ENCODE data around the gene BICRA. TPM values are rescaled to one million over a fixed set of nuclear protein-coding genes. Genes with fewer than 3 reads are reported as not detected.

The BICRA gene
- total RNA-seq, 4 donors from 2014 or later, result 8.4 to 35.2 (median 28.7) TPM

DNA sequence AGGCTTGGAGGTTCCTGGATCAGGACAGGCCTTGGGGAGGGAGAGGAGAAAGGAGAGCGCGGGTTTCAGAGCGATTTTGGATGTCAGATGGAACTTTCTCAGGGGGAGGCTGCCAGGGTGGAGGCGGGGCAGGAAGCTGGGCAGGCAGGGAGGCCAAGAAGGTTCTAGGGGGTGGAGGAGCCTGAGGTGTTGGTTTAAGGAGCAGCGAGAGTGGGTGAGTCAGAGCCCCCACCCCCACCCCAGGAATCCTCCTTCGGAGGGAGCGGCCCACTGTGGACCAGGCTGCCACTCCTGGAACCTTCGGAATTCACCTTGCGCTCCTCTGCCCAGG, 120.5 kb downstream of the BICRA start:
- no peaks in the 10 kb centered on the region for H3K36me3 ChIP-seq
- ATAC-seq (peak; percentile 52 to 74), DNase-seq (peak in 1 of 2 donors; percentile 61)
- no peaks in the 10 kb centered on the region for H3K27me3 ChIP-seq
- H3K4me1 ChIP-seq, result peaks cover 15 to 17% of the 10 kb centered on the region in 2 donors
- in situ Hi-C loops (cut with MboI; ENCODE audit: low sequenced_read_pairs in 4 of 4), result loop anchor here in 1 of 4 donors (25.0 kb wide), 1 partner anchor 442 kb away; no protein-coding TSS in a partner anchor
- H3K4me3 ChIP-seq, result peak overlapping the region; percentile 2 to 38 (median 26)
- H3K9me3 ChIP-seq, result no peaks in the 10 kb centered on the region
- H3K27ac ChIP-seq, result peak overlapping the region; percentile 52 to 82 (median 78)
- no peak for TF ChIP-seq POLR2A (IDR thresholded peaks at IDR 0.05)
- TF ChIP-seq, protein P1, sequence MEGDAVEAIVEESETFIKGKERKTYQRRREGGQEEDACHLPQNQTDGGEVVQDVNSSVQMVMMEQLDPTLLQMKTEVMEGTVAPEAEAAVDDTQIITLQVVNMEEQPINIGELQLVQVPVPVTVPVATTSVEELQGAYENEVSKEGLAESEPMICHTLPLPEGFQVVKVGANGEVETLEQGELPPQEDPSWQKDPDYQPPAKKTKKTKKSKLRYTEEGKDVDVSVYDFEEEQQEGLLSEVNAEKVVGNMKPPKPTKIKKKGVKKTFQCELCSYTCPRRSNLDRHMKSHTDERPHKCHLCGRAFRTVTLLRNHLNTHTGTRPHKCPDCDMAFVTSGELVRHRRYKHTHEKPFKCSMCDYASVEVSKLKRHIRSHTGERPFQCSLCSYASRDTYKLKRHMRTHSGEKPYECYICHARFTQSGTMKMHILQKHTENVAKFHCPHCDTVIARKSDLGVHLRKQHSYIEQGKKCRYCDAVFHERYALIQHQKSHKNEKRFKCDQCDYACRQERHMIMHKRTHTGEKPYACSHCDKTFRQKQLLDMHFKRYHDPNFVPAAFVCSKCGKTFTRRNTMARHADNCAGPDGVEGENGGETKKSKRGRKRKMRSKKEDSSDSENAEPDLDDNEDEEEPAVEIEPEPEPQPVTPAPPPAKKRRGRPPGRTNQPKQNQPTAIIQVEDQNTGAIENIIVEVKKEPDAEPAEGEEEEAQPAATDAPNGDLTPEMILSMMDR (IDR thresholded peaks at IDR 0.05 in 4 of 5, conservative IDR thresholded peaks at IDR 0.05 in 1 of 5), result no peak
- intact Hi-C loops (cut with DNase I; ENCODE audit: low total_unique reads), result no loop called here

DNA sequence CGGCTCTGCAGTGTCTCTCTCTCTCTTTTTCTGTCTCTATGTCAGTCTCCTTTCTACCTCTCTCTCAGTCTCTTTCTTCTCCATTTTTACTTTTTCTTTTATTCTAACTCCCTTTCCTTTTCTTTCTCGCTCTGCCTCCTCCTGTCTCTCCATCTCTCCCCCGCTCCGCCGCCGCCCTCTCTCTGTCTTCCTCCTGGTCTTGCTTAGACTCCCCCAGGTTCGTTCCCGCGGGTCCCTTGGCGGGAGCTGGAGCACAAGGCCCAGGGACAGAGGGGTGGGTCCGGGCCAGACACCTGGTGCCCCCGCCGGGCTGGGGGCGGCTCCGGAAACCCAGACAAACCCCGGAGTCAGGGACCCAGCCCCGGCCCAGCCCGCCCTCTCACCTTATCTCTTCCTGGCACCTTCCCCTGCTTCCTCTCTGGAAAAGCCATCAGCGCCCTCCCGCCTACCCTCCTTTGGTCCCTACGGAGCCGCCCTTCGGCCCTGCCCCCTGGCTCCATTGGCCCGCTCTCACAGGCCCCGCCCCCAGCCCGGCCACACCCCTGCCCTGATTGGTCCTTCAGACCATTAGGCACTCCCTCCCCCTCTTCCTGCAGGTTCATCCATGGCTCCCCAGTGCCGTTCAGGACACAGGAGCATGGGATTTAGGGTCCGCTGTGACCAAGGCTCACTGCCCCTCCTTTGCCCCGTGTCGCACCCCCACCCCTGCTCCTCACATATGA, 121.0 kb downstream of the BICRA start:
- no peak for TF ChIP-seq POLR2A (IDR thresholded peaks at IDR 0.05)
- TF ChIP-seq, protein P1 (IDR thresholded peaks at IDR 0.05 in 4 of 5, conservative IDR thresholded peaks at IDR 0.05 in 1 of 5), result no peak
- no peaks in the 10 kb centered on the region for H3K36me3 ChIP-seq
- H3K4me3 ChIP-seq, result peak overlapping the region; percentile 2 to 38 (median 26)
- H3K4me1 ChIP-seq, result peaks cover 15 to 17% of the 10 kb centered on the region in 2 donors
- DNase-seq (peak; percentile 17 to 62), ATAC-seq (peak; percentile 65 to 69)
- H3K27ac ChIP-seq, result peak overlapping the region; percentile 52 to 82 (median 78)
- H3K27me3 ChIP-seq, result no peaks in the 10 kb centered on the region
- no peaks in the 10 kb centered on the region for H3K9me3 ChIP-seq
- in situ Hi-C loops (cut with MboI; ENCODE audit: low sequenced_read_pairs in 4 of 4) (loop anchor here in 1 of 4 donors (25.0 kb wide), 1 partner anchor 443 kb away; no protein-coding TSS in a partner anchor), intact Hi-C loops (cut with DNase I; ENCODE audit: low total_unique reads) (no loop called here)

DNA sequence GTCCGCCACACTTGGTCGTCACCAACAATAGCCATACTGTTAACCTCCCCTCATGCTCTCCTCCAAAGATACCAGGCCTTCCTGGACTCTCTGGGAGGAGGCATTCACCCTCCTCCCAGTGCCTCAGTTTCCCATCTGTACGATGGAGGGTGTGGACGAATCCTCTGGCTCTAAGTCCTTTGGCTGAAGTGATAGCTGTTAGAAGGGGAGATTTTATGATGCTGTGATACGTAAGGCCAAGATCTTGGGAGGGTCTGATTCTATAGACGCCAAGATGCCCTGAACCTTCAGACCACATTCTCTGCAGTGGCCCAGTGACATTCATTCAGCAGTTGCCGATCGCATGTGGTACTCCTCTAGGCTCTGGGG, 121.6 kb downstream of the BICRA start:
- in situ Hi-C loops (cut with MboI; ENCODE audit: low sequenced_read_pairs in 4 of 4), result loop anchor here in 1 of 4 donors (25.0 kb wide), 1 partner anchor 443 kb away; no protein-coding TSS in a partner anchor
- H3K4me1 ChIP-seq, result peaks cover 15 to 17% of the 10 kb centered on the region in 2 donors

DNA sequence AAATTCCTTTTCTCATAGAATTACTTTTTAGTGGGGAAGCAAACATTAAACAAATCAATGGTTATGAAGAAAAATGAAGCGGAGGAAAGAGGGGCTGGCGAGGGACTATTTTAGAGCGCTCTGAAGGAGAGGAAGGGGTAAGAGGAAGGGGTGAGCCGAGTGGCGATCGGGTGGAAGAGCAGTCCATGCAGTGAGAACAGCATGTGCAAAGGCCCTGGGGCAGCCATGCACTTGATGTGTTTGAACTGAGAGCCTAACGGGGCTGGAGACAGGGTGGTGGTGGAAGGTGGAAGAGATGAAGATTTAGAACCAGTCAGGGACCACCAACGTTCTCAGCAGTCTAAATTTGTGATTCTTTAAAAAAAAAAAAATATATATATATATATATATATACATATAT, 122.0 kb downstream of the BICRA start:
- in situ Hi-C loops (cut with MboI; ENCODE audit: low sequenced_read_pairs in 4 of 4) (loop anchor here in 1 of 4 donors (25.0 kb wide), 1 partner anchor 444 kb away; no protein-coding TSS in a partner anchor), intact Hi-C loops (cut with DNase I; ENCODE audit: low total_unique reads) (no loop called here)
- ATAC-seq (no peak), DNase-seq (no peak)
- H3K4me1 ChIP-seq, result peaks cover 15 to 17% of the 10 kb centered on the region in 2 donors
- no peaks in the 10 kb centered on the region for H3K36me3 ChIP-seq
- TF ChIP-seq, protein P1 (IDR thresholded peaks at IDR 0.05 in 4 of 5, conservative IDR thresholded peaks at IDR 0.05 in 1 of 5), result no peak
- no peak for TF ChIP-seq POLR2A (IDR thresholded peaks at IDR 0.05)
- no peak overlapping the region for H3K4me3 ChIP-seq
- no peaks in the 10 kb centered on the region for H3K27me3 ChIP-seq
- no peaks in the 10 kb centered on the region for H3K9me3 ChIP-seq
- H3K27ac ChIP-seq, result peak overlapping the region; percentile 52 to 82 (median 78)

More for the DNA sequence above, 121.6 kb downstream of the BICRA start:
- Histone ChIP-seq H3K27ac (peak overlapping the region; percentile 52 to 82 (median 78)), H3K4me3 (no peak overlapping the region), H3K27me3 (no peaks in the 10 kb centered on the region), H3K9me3 (no peaks in the 10 kb centered on the region), H3K36me3 (no peaks in the 10 kb centered on the region)
- ATAC-seq (peak in 1 of 2 donors; percentile 9), DNase-seq (no peak)
- intact Hi-C loops (cut with DNase I; ENCODE audit: low total_unique reads), result no loop called here
- TF ChIP-seq POLR2A (IDR thresholded peaks at IDR 0.05), result no peak
- TF ChIP-seq, protein P1 (IDR thresholded peaks at IDR 0.05 in 4 of 5, conservative IDR thresholded peaks at IDR 0.05 in 1 of 5), result no peak

Measured in gastrocnemius medialis (tissue), 4 donors.